SK-N-MC (cell line): ENCODE results near the gene KRT36.

Experiments
- EZH2 ChIP-seq: fragments of 200-600 bp; sonication (generic); IDR thresholded peaks from one replicate; pipeline ENCODE4 v1.6.1; 2017; ENCODE audit warnings: antibody characterized with exemption
- FOXP2 ChIP-seq: optimal IDR thresholded peaks from 2 replicates; pipeline ENCODE3; 2011; ENCODE audit warnings: mild to moderate bottlenecking, moderate library complexity; ENCODE audit not compliant: insufficient read depth; ENCODE audit errors: extremely low read length, control extremely low read depth
- POLR2AphosphoS5 ChIP-seq: IDR thresholded peaks from 2 replicates; pipeline ENCODE4 v1.6.1; 2012; ENCODE audit warnings: mild to moderate bottlenecking, low read depth, low read length, borderline replicate concordance

DNA sequence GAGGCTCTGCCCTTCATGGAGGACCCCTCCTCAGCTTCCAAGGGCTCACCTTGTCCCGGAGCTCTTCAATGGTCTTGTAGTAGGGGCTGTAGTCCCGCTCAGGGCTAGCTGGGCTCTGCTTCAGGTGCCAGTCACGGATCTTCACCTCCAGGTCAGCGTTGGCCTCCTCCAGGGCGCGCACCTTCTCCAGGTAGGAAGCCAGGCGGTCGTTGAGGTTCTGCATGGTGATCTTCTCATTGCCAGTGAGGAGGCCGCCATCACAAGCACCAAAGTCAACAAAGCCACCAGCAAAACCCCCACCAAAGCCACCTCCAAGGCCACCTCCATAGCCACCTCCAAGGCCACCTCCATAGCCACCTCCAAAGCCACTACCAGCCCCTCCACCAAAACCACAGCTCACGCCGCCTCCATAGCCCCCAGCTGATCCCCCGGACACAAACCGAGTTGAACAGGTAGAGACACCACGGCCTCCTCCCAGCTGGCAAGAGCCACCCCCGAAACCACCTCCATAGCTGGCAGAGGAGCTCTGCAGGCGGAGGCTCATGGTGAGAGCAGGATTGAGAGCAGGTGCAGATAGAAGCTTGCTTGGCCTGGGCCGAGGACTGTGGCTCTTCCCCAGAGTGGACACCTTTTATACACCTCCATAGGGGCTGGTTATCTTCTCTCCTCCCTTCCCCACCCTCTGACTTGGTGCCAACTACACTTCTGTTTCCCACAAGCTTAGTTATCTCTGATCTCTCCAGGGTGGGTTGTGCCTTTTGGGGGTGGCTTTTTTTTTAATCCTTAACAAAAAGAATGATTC is 15.5 kb upstream of the KRT36 start, which contains the start of gene KRT13:
- TF ChIP-seq EZH2 (no peak), POLR2AphosphoS5 (no peak), FOXP2 (no peak)
